HCT116 (cell line): ENCODE measurements around the gene GPR139.

Experiments
- EZH2phosphoT487 ChIP-seq: fragments of 200-600 bp; IDR thresholded peaks from 2 replicates; pipeline ENCODE4 v1.6.1; 2018; ENCODE audit warnings: antibody characterized with exemption, borderline replicate concordance
- TF ChIP-seq, protein P1 (sequence below), 3 experiments: fragments of 200-600 bp in 1 of 3; sonication (generic) in 1 of 3; IDR thresholded peaks in 2 of 3; conservative IDR thresholded peaks in 1 of 3; 2 replicates each; pipeline ENCODE4 v1.5.1; 2012 to 2017; ENCODE audit warnings: low read depth in 2 of 3, low read length in 2 of 3, antibody characterized with exemption in 1 of 3, borderline replicate concordance in 1 of 3, control low read depth in 1 of 3, mild to moderate bottlenecking in 1 of 3, mixed read lengths in 1 of 3, mixed run types in 1 of 3, moderate library complexity in 1 of 3; ENCODE audit not compliant: insufficient read depth in 1 of 3

- no peak for TF ChIP-seq EZH2phosphoT487
- TF ChIP-seq, protein P1, sequence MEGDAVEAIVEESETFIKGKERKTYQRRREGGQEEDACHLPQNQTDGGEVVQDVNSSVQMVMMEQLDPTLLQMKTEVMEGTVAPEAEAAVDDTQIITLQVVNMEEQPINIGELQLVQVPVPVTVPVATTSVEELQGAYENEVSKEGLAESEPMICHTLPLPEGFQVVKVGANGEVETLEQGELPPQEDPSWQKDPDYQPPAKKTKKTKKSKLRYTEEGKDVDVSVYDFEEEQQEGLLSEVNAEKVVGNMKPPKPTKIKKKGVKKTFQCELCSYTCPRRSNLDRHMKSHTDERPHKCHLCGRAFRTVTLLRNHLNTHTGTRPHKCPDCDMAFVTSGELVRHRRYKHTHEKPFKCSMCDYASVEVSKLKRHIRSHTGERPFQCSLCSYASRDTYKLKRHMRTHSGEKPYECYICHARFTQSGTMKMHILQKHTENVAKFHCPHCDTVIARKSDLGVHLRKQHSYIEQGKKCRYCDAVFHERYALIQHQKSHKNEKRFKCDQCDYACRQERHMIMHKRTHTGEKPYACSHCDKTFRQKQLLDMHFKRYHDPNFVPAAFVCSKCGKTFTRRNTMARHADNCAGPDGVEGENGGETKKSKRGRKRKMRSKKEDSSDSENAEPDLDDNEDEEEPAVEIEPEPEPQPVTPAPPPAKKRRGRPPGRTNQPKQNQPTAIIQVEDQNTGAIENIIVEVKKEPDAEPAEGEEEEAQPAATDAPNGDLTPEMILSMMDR (IDR thresholded peaks at IDR 0.05 in 2 of 3, conservative IDR thresholded peaks at IDR 0.05 in 1 of 3; ENCODE audit: borderline replicate concordance in 1 of 3, insufficient read depth in 1 of 3, low read depth in 2 of 3, low read length in 2 of 3): no peak
Measured at GRCh38 chr16:20122011-20122410, 48.3 kb upstream of the GPR139 start.
